IMR-90 (cell line): ENCODE measurements around the gene LPAR5. TPM values are rescaled to one million over a fixed set of nuclear protein-coding genes. Genes with fewer than 3 reads are reported as not detected.
A peak's percentile ranks its signal among the peaks of the same experiment; 100 is the strongest.

Experiments used
- ATAC-seq: fragments of 200-7000 bp; cut with Tn5 transposase; 2 replicates; pipeline ENCODE4 v1.9.1; 2020; ENCODE audit warnings: low read depth, mild to moderate bottlenecking, moderate library complexity
- BruUV-seq: library from RNA; stranded (reverse); fragments of 400-500 nt; replicated peaks from 2 replicates; lab custom pipeline; 2021; lab: Mats Ljungman, UMichigan
- CTCF ChIA-PET: fragments of 300-600 bp; formaldehyde crosslinking; extraction: SDS; loops from one replicate; lab custom pipeline; 2021; ENCODE audit warnings: antibody characterized with exemption; lab: Yijun Ruan, JAX
- POLR2A ChIA-PET: fragments of 300-600 bp; sonication (Branson Sonifier 250); formaldehyde crosslinking; loops from one replicate; lab custom pipeline; 2022; ENCODE audit warnings: antibody characterized with exemption; ENCODE audit not compliant: unreplicated experiment; lab: Charles Lee
- DNase-seq: peaks from one replicate; pipeline ENCODE4 v3.0.0; 2013
- H2AFZ ChIP-seq: replicated peaks from 2 replicates; pipeline ENCODE3; 2013; ENCODE audit warnings: low read length, mild to moderate bottlenecking; ENCODE audit not compliant: poor library complexity
- H2AK5ac ChIP-seq: 2 replicates; pipeline ENCODE4 v1.6.1; 2013; ENCODE audit warnings: low read depth, low read length, inconsistent platforms
- H2AK9ac ChIP-seq: replicated peaks from 2 replicates; pipeline ENCODE3; 2013; ENCODE audit warnings: mild to moderate bottlenecking, low read depth, low read length, moderate library complexity; ENCODE audit not compliant: poor library complexity
- H2BK120ac ChIP-seq: 2 replicates; pipeline ENCODE4 v1.6.1; 2013; ENCODE audit warnings: low read depth, low read length, inconsistent platforms
- H2BK15ac ChIP-seq: 3 replicates; pipeline ENCODE4 v1.6.1; 2013; ENCODE audit warnings: low read depth, low read length, inconsistent platforms
- H2BK20ac ChIP-seq: 2 replicates; pipeline ENCODE4 v1.6.1; 2013; ENCODE audit warnings: low read depth, mild to moderate bottlenecking, inconsistent platforms, low read length, moderate library complexity
- H2BK5ac ChIP-seq: 2 replicates; pipeline ENCODE4 v1.6.1; 2013; ENCODE audit warnings: mild to moderate bottlenecking, low read depth, low read length, inconsistent platforms; ENCODE audit not compliant: poor library complexity, severe bottlenecking
- H3K14ac ChIP-seq: replicated peaks from 2 replicates; pipeline ENCODE4 v1.6.1; 2013; ENCODE audit warnings: low read depth, low read length, inconsistent platforms
- H3K18ac ChIP-seq: 2 replicates; pipeline ENCODE4 v1.6.1; 2013; ENCODE audit warnings: low read depth, low read length, control low read depth
- H3K23ac ChIP-seq: 2 replicates; pipeline ENCODE4 v1.6.1; 2013; ENCODE audit warnings: low read depth, low read length, inconsistent platforms
- H3K27ac ChIP-seq: 2 replicates; pipeline ENCODE4 v1.5.1; 2013; ENCODE audit warnings: mild to moderate bottlenecking, control low read depth, low read length; ENCODE audit not compliant: insufficient read depth
- H3K27me3 ChIP-seq: 2 replicates; pipeline ENCODE4 v1.6.1; 2013; ENCODE audit warnings: low read length; ENCODE audit not compliant: control insufficient read depth, insufficient read depth
- H3K36me3 ChIP-seq: 2 replicates; pipeline ENCODE4 v1.6.1; 2013; ENCODE audit warnings: low read length, mixed read lengths; ENCODE audit not compliant: control insufficient read depth, insufficient read depth
- H3K4ac ChIP-seq: 2 replicates; pipeline ENCODE4 v1.6.1; 2013; ENCODE audit warnings: low read depth, low read length, inconsistent platforms
- H3K4me1 ChIP-seq: 2 replicates; pipeline ENCODE4 v1.6.1; 2013; ENCODE audit warnings: low read length, mixed read lengths; ENCODE audit not compliant: control insufficient read depth, insufficient read depth
- H3K4me2 ChIP-seq: 2 replicates; pipeline ENCODE4 v1.6.1; 2013; ENCODE audit warnings: low read depth, mild to moderate bottlenecking, control low read depth, low read length, moderate library complexity
- H3K4me3 ChIP-seq: 2 replicates; pipeline ENCODE4 v1.5.1; 2013; ENCODE audit warnings: low read depth, mild to moderate bottlenecking, control low read depth, low read length, moderate library complexity; ENCODE audit not compliant: insufficient read depth
- H3K56ac ChIP-seq: 2 replicates; pipeline ENCODE4 v1.6.1; 2013; ENCODE audit warnings: low read length, inconsistent platforms; ENCODE audit not compliant: insufficient read depth; ENCODE audit errors: extremely low read depth
- H3K79me1 ChIP-seq, 2 experiments: 2 replicates each; pipeline ENCODE4 v1.6.1; 2013; ENCODE audit warnings: low read length in 2 of 2, inconsistent platforms in 1 of 2, low read depth in 1 of 2
- H3K9ac ChIP-seq: 2 replicates; pipeline ENCODE4 v1.6.1; 2013; ENCODE audit warnings: low read depth, low read length, control low read depth
- H3K9me1 ChIP-seq: 2 replicates; pipeline ENCODE4 v1.6.1; 2013; ENCODE audit warnings: low read length, inconsistent platforms; ENCODE audit not compliant: insufficient read depth
- H3K9me3 ChIP-seq: 2 replicates; pipeline ENCODE4 v1.6.1; 2013; ENCODE audit warnings: low read length; ENCODE audit not compliant: control insufficient read depth, insufficient read depth
- H4K20me1 ChIP-seq: 2 replicates; pipeline ENCODE4 v1.6.1; 2013; ENCODE audit warnings: low read length, inconsistent platforms; ENCODE audit not compliant: insufficient read depth
- H4K5ac ChIP-seq: 2 replicates; pipeline ENCODE4 v1.6.1; 2013; ENCODE audit warnings: mild to moderate bottlenecking, low read depth, low read length, control low read depth
- H4K8ac ChIP-seq, 2 experiments: 2 replicates each; pipeline ENCODE4 v1.6.1; 2013; ENCODE audit warnings: low read depth in 2 of 2, low read length in 2 of 2, control low read depth in 1 of 2, inconsistent platforms in 1 of 2
- H4K91ac ChIP-seq: 2 replicates; pipeline ENCODE4 v1.6.1; 2013; ENCODE audit warnings: low read depth, low read length, inconsistent platforms; ENCODE audit not compliant: insufficient read depth
- BHLHE40 ChIP-seq: fragments of 150-350 bp; IDR thresholded peaks from 2 replicates; pipeline ENCODE4 v1.6.1; 2016; ENCODE audit warnings: mild to moderate bottlenecking, low read depth, low read length
- CEBPB ChIP-seq: IDR thresholded peaks from 2 replicates; pipeline ENCODE4 v1.6.1; 2012; ENCODE audit warnings: low read depth, low read length, improper control_type of control experiment
- CHD1 ChIP-seq: IDR thresholded peaks from 2 replicates; pipeline ENCODE4 v1.6.1; 2012; ENCODE audit warnings: low read depth, low read length, improper control_type of control experiment
- FOS ChIP-seq: fragments of 150-350 bp; IDR thresholded peaks from 2 replicates; pipeline ENCODE4 v1.6.1; 2016; ENCODE audit warnings: low read depth, low read length
- MAFK ChIP-seq: IDR thresholded peaks from 2 replicates; pipeline ENCODE4 v1.6.1; 2012; ENCODE audit warnings: low read depth, low read length, improper control_type of control experiment
- MAZ ChIP-seq: IDR thresholded peaks from 2 replicates; pipeline ENCODE4 v1.6.1; 2012; ENCODE audit warnings: low read depth, mild to moderate bottlenecking, low read length, improper control_type of control experiment, moderate library complexity, borderline replicate concordance
- MXI1 ChIP-seq: IDR thresholded peaks from 2 replicates; pipeline ENCODE4 v1.6.1; 2012; ENCODE audit warnings: low read depth, mild to moderate bottlenecking, low read length, moderate library complexity, borderline replicate concordance
- POLR2A ChIP-seq: IDR thresholded peaks from 2 replicates; pipeline ENCODE4 v1.6.1; 2012; ENCODE audit warnings: mild to moderate bottlenecking, low read depth, low read length
- RAD21 ChIP-seq: IDR thresholded peaks from 2 replicates; pipeline ENCODE4 v1.6.1; 2012; ENCODE audit warnings: low read length, improper control_type of control experiment
- RCOR1 ChIP-seq: IDR thresholded peaks from 2 replicates; pipeline ENCODE4 v1.6.1; 2012; ENCODE audit warnings: mild to moderate bottlenecking, low read length, improper control_type of control experiment; ENCODE audit not compliant: insufficient replicate concordance
- WGBS, 2 experiments: methylation state at CpG; one replicate each; pipeline versions ENCODE4 v1.1.5 to v1.1.7; 2013; ENCODE audit warnings: missing lambda C conversion rate in 2 of 2; ENCODE audit not compliant: insufficient read length in 1 of 2; ENCODE audit errors: extremely low coverage in 2 of 2; 5-methylcytosine and 5-hydroxymethylcytosine counted together
- dilution Hi-C: fragments of 300-500 bp; cut with HindIII; formaldehyde crosslinking; loops from one replicate; pipeline ENCODE4 v1.14.3; 2018; ENCODE audit warnings: low sequenced_read_pairs; ENCODE audit not compliant: unreplicated experiment
- in situ Hi-C: fragments of 300-500 bp; cut with MboI; formaldehyde crosslinking; loops from 3 replicates; pipeline ENCODE4 v1.14.3; 2019; ENCODE audit warnings: low sequenced_read_pairs, inconsistent platforms, mixed read lengths
- intact Hi-C: fragments of 100-400 bp; cut with micrococcal nuclease; formaldehyde crosslinking; loops from 2 replicates; pipeline ENCODE4 v1.10.0; 2022
- polyA plus RNA-seq, 3 experiments: library from polyadenylated mRNA; depleted of rRNA; stranded (reverse); fragments of >200 nt; gene quantifications; 2 replicates each; pipeline ENCODE4 v1.2.3, GENCODE V29; 2012; ENCODE audit warnings: low replicate concordance in 1 of 3
- total RNA-seq: library from RNA; depleted of rRNA; stranded (reverse); fragments of >200 nt; gene quantifications from 2 replicates; pipeline ENCODE4 v1.2.3, GENCODE V29; 2012
- TF ChIP-seq, protein P1 (sequence below): conservative IDR thresholded peaks from 2 replicates; pipeline ENCODE4 v1.5.1; 2012; ENCODE audit warnings: mild to moderate bottlenecking, low read depth, low read length, improper control_type of control experiment
- TF ChIP-seq, protein P2 (sequence below): fragments of 150-350 bp; IDR thresholded peaks from 2 replicates; pipeline ENCODE4 v1.6.1; 2016; ENCODE audit warnings: low read depth, mild to moderate bottlenecking, low read length, moderate library complexity, borderline replicate concordance
- TF ChIP-seq, protein P3 (sequence below): fragments of 150-350 bp; IDR thresholded peaks from 2 replicates; pipeline ENCODE4 v1.6.1; 2017; ENCODE audit warnings: mild to moderate bottlenecking, antibody characterized with exemption, low read length, low read depth

Gene LPAR5
- total and polyA plus RNA-seq, 2 of the 4 experiments (the other 2 are of a cell fraction) = not detected

DNA sequence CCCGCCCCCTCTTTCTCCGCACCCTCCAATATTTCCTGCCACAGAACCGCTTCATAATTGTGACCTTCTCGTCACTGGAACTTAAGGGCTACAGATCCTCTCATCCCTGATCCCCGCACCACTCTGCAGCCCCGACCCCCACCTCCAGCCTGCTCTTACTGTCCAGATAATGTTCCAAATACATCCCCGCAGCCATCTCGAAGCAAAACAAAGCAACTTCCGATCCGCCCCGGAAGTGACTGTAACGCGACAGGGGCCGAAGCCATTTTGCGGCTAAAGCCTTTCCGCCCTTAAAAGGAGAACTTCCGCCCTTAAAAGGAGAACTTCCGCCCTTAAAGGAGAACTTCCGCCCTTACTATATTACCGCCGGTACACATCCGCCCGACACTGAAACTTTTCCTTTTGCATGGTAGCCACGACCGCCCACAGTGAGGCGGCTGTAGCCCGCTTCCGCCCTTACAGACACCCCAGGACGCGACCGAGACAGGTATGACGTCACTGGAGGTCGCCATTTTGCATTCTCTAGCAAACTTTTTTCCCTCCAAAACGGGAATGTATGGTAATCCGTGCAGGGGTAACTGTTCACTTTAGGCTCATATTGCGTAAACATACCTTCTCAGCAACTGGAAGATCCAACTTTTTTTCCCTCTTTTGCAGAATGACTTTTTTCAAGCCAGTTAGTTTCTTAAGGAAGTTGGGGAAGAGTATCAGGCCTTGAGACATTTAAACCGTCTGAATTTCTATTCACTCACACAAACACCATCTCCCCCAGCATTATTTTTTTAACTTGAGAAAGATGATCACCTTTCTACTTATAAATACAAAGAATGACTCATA, 27.4 kb upstream of the LPAR5 start, which contains the start of gene ING4:
Gene ING4, minus strand, starts transcription at position 214 of the 837 bp plus-strand sequence. Its CDS starts 18 bp downstream, at position 196.
- ChIA-PET CTCF (interaction anchor here (1.0 kb wide), 1 partner anchor 240 kb away, joined by 6 read pairs; no protein-coding TSS in a partner anchor), POLR2A (no interaction called here)
- Histone ChIP-seq H3K23ac (0 out of 2 replicates have a peak within 1 kb of the TSS, but pooled peaks have one; percentile 51), H3K4me2 (peak within 1 kb of the TSS; percentile 92), H3K56ac (peak within 1 kb of the TSS; percentile 75), H2BK5ac (peak within 1 kb of the TSS; percentile 84), H2BK15ac (no peak within 1 kb of the TSS; the same call in 2 of the 3 replicates), H3K9me1 (no peaks in the 10 kb centered on the region), H3K27ac (peak within 1 kb of the TSS; percentile 71), H2AFZ (peak within 1 kb of the TSS; percentile 98), H3K4me1 (no peaks in the 10 kb centered on the region), H4K20me1 (no peaks in the 10 kb centered on the region), H3K14ac (peak within 1 kb of the TSS; percentile 92), H3K36me3 (peaks cover 20% of the 10 kb centered on the region), H3K27me3 (no peaks in the 10 kb centered on the region), H3K79me1 (peaks cover 16 to 24% of the 10 kb centered on the region in 2 experiments), H2BK20ac (no peak within 1 kb of the TSS), H2AK5ac (peak within 1 kb of the TSS; percentile 90), H3K4me3 (peak within 1 kb of the TSS; percentile 73), H2BK120ac (peak within 1 kb of the TSS; percentile 70; the same call in 1 of the 2 replicates), H2AK9ac (peak within 1 kb of the TSS; percentile 99), H4K5ac (peak within 1 kb of the TSS; percentile 94), H4K8ac (peak within 1 kb of the TSS; percentile 91 to 100), H3K4ac (peak within 1 kb of the TSS; percentile 86), H4K91ac (peak within 1 kb of the TSS; percentile 73), H3K18ac (no peak within 1 kb of the TSS), H3K9me3 (no peaks in the 10 kb centered on the region), H3K9ac (peak within 1 kb of the TSS; percentile 78)
- 0% methylated on average over 14 of the region's 37 CpGs; no CpG with 5 or more reads in 1 of the 2 experiments for WGBS, 2 experiments
- intact Hi-C loops (loop anchor here (2.0 to 5.0 kb wide), 2 partner anchors 26 to 46 kb away; partner anchors contain the start of gene ZNF384), in situ Hi-C loops (no loop called here), dilution Hi-C loops (no loop called here)
- peak; percentile 99 for ATAC-seq
- BruUV-seq = no TSS peak
- DNase-seq = peak; percentile 99
- no peak for TF ChIP-seq RCOR1
- TF ChIP-seq, protein P1, sequence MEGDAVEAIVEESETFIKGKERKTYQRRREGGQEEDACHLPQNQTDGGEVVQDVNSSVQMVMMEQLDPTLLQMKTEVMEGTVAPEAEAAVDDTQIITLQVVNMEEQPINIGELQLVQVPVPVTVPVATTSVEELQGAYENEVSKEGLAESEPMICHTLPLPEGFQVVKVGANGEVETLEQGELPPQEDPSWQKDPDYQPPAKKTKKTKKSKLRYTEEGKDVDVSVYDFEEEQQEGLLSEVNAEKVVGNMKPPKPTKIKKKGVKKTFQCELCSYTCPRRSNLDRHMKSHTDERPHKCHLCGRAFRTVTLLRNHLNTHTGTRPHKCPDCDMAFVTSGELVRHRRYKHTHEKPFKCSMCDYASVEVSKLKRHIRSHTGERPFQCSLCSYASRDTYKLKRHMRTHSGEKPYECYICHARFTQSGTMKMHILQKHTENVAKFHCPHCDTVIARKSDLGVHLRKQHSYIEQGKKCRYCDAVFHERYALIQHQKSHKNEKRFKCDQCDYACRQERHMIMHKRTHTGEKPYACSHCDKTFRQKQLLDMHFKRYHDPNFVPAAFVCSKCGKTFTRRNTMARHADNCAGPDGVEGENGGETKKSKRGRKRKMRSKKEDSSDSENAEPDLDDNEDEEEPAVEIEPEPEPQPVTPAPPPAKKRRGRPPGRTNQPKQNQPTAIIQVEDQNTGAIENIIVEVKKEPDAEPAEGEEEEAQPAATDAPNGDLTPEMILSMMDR = no peak
- no peak for TF ChIP-seq RAD21
- no peak for TF ChIP-seq MAFK
- no peak for TF ChIP-seq FOS
- TF ChIP-seq POLR2A = peak; percentile 80
- no peak for TF ChIP-seq MAZ
- TF ChIP-seq, protein P2, sequence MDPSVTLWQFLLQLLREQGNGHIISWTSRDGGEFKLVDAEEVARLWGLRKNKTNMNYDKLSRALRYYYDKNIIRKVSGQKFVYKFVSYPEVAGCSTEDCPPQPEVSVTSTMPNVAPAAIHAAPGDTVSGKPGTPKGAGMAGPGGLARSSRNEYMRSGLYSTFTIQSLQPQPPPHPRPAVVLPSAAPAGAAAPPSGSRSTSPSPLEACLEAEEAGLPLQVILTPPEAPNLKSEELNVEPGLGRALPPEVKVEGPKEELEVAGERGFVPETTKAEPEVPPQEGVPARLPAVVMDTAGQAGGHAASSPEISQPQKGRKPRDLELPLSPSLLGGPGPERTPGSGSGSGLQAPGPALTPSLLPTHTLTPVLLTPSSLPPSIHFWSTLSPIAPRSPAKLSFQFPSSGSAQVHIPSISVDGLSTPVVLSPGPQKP = peak; percentile 97
- peak; percentile 35; the same call in 1 of the 2 replicates for TF ChIP-seq CEBPB
- TF ChIP-seq, protein P3, sequence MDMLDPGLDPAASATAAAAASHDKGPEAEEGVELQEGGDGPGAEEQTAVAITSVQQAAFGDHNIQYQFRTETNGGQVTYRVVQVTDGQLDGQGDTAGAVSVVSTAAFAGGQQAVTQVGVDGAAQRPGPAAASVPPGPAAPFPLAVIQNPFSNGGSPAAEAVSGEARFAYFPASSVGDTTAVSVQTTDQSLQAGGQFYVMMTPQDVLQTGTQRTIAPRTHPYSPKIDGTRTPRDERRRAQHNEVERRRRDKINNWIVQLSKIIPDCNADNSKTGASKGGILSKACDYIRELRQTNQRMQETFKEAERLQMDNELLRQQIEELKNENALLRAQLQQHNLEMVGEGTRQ = no peak
- no peak for TF ChIP-seq MXI1
- TF ChIP-seq BHLHE40 = no peak
- TF ChIP-seq CHD1 = no peak
